Activated CD8-positive, alpha-beta T cell treated with anti-CD3 and anti-CD28 coated beads, Interleukin-2, amount 10 ng/mL, durations not matched to agents 7 days and 5 days (primary cell): ENCODE data around the gene ZMYND11. TPM values are rescaled to one million over a fixed set of nuclear protein-coding genes. Genes with fewer than 3 reads are reported as not detected.
"Not testable (repeated sequence)": the region's sequence is repeated elsewhere in the genome, so short reads cannot be mapped to it uniquely, and the experiment has no call there.

Source experiments
- ATAC-seq: fragments of 150-1000 bp; cut with Tn5 transposase; one replicate; pipeline ENCODE4 v1.10.0; 2021; ENCODE audit warnings: moderate library complexity
- CTCF ChIA-PET: fragments of 350-600 bp; sonication (Branson Sonifier 250); formaldehyde crosslinking; loops from one replicate; lab custom pipeline; 2021; ENCODE audit warnings: antibody characterized with exemption; lab: Charles Lee
- POLR2A ChIA-PET: fragments of 350-600 bp; sonication (Branson Sonifier 250); formaldehyde crosslinking; loops from one replicate; lab custom pipeline; 2021; ENCODE audit warnings: antibody characterized with exemption; lab: Charles Lee
- DNase-seq: peaks from one replicate; pipeline ENCODE4 v3.0.0-alpha.2; 2020
- H3K27ac Mint-ChIP-seq: one replicate; pipeline ENCODE4 v1.8.0; 2021; ENCODE audit warnings: mild to moderate bottlenecking, mixed read lengths
- H3K27me3 Mint-ChIP-seq: one replicate; pipeline ENCODE4 v1.8.0; 2021; ENCODE audit warnings: low read depth, mixed read lengths
- H3K36me3 Mint-ChIP-seq: one replicate; pipeline ENCODE4 v1.8.0; 2021; ENCODE audit warnings: low read depth, mixed read lengths
- H3K4me1 Mint-ChIP-seq: one replicate; pipeline ENCODE4 v1.8.0; 2021; ENCODE audit warnings: low read depth, mixed read lengths
- H3K4me3 Mint-ChIP-seq: one replicate; pipeline ENCODE4 v1.8.0; 2021; ENCODE audit warnings: mild to moderate bottlenecking, mixed read lengths
- H3K9me3 Mint-ChIP-seq: one replicate; pipeline ENCODE4 v1.8.0; 2022; ENCODE audit warnings: mixed read lengths; ENCODE audit not compliant: insufficient read depth
- total RNA-seq, 2 experiments: library from RNA; stranded (reverse); gene quantifications; one replicate each; pipeline ENCODE4 v1.2.3, GENCODE V29; 2021

Gene ZMYND11
- total RNA-seq, 2 experiments from 2014 or later = 41.3 to 42.0 TPM

GRCh38 chr10:289581-289980, 154.3 kb downstream of the ZMYND11 start:
- DNase-seq (no peak), ATAC-seq (no peak)
- Mint-ChIP-seq H3K4me1 (no peaks in the 10 kb centered on the region), H3K27me3 (no peaks in the 10 kb centered on the region), H3K9me3 (no peaks in the 10 kb centered on the region), H3K27ac (no peak overlapping the region), H3K4me3 (no peak overlapping the region), H3K36me3 (no peaks in the 10 kb centered on the region)
- CTCF ChIA-PET = no interaction called here
- POLR2A ChIA-PET = no interaction called here

DNA sequence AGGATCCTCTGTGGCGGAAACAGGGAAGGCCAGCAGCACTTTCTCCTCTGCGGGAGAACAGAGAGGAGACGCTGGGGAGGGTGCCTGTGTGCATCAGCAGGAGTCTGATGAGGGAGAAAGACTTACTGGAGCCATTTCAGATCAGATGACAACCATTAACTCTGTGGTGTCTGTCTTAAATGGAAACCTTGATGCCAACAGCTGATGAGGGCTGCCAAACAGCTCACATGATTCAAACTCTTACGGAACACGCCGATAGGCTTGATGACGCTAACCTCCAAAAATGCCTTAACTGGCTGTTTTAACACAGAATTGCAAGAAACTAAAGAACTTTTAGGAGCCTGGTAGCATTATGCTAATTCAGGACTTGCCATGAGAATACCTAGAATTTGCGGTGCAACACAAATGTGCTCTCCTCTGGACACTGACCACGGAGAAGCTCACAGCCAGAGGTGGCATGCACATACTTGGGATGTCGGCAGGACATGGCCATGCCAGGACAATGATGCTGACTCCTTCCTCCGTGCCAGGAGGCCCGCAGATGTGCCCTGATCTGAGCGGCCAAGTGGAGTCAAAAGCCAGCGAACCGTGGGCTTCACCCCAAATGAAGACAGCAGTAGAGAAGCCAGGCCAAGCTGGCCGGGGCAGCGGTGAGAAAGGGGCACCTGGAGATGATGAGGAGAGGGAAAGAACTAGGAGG, 154.9 kb downstream of the ZMYND11 start:
- Mint-ChIP-seq H3K36me3 (no peaks in the 10 kb centered on the region), H3K4me3 (no peak overlapping the region), H3K27me3 (no peaks in the 10 kb centered on the region), H3K9me3 (no peaks in the 10 kb centered on the region), H3K4me1 (no peaks in the 10 kb centered on the region), H3K27ac (no peak overlapping the region)
- ChIA-PET POLR2A (no interaction called here), CTCF (no interaction called here)
- DNase-seq = no peak
- no peak for ATAC-seq

GRCh38 chr10:293636-294035, 158.4 kb downstream of the ZMYND11 start:
- ChIA-PET CTCF (no interaction called here), POLR2A (no interaction called here)
- H3K27me3 Mint-ChIP-seq = peaks cover 2% of the 10 kb centered on the region
- H3K4me1 Mint-ChIP-seq = no peaks in the 10 kb centered on the region
- no peaks in the 10 kb centered on the region for H3K36me3 Mint-ChIP-seq
- no peaks in the 10 kb centered on the region for H3K9me3 Mint-ChIP-seq
- no peak overlapping the region for H3K4me3 Mint-ChIP-seq
- no peak overlapping the region for H3K27ac Mint-ChIP-seq
- no peak for ATAC-seq
- no peak for DNase-seq

DNA sequence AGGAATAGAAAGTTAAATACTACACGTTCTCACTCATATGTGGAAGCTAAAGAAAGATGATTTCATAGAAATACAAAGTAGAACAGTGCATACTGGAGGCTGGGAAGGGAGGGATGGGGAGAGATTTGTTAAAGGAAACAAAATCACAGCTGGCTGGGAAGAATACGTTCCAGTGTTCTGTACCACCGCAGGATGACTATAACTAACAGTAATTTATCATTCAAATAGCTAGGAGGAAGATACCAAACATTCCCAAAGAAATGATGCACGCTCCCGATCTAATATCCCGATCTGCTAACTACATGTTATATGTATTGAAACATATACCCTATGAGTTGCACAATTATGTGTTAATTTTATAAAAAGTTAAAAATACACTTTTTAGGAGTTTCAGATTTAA, 162.3 kb downstream of the ZMYND11 start:
- no peak for DNase-seq
- Mint-ChIP-seq H3K27me3 (peaks cover 2% of the 10 kb centered on the region), H3K27ac (no peak overlapping the region), H3K36me3 (no peaks in the 10 kb centered on the region), H3K4me3 (no peak overlapping the region), H3K9me3 (no peaks in the 10 kb centered on the region), H3K4me1 (no peaks in the 10 kb centered on the region)
- ATAC-seq = no peak
- ChIA-PET CTCF (no interaction called here), POLR2A (no interaction called here)

- ChIA-PET CTCF (no interaction called here), POLR2A (no interaction called here)
- ATAC-seq (no peak), DNase-seq (no peak)
- Mint-ChIP-seq H3K4me1 (no peaks in the 10 kb centered on the region), H3K9me3 (no peaks in the 10 kb centered on the region), H3K36me3 (no peaks in the 10 kb centered on the region), H3K4me3 (no peak overlapping the region), H3K27me3 (peaks cover 2% of the 10 kb centered on the region), H3K27ac (no peak overlapping the region)
These were observed 162.8 kb downstream of the ZMYND11 start for GRCh38 chr10:298033-298432.

DNA sequence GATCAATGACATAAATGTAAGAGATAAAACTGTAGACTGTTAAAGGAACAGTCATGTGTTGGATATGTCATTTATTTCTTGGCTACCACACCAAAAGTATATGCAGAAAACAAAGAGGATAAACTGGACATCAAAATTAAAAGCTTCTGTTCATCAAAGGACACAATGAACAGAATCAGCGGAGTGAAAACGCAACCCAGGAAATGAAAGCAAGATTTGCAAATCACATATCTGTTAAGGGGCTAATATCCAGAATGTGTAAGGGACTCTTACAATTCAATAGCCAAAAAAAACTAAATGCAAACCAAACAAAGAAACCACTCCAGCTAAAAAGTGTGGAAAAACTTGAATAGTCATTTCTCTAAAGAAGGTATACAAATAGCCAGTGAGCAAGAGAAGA, 164.3 kb downstream of the ZMYND11 start:
- ChIA-PET CTCF (no interaction called here), POLR2A (no interaction called here)
- H3K9me3 Mint-ChIP-seq = no peaks in the 10 kb centered on the region
- no peak for DNase-seq
- H3K4me3 Mint-ChIP-seq = no peak overlapping the region
- no peak overlapping the region for H3K27ac Mint-ChIP-seq
- no peaks in the 10 kb centered on the region for H3K36me3 Mint-ChIP-seq
- no peaks in the 10 kb centered on the region for H3K4me1 Mint-ChIP-seq
- H3K27me3 Mint-ChIP-seq = peaks cover 2% of the 10 kb centered on the region
- no peak for ATAC-seq

DNA sequence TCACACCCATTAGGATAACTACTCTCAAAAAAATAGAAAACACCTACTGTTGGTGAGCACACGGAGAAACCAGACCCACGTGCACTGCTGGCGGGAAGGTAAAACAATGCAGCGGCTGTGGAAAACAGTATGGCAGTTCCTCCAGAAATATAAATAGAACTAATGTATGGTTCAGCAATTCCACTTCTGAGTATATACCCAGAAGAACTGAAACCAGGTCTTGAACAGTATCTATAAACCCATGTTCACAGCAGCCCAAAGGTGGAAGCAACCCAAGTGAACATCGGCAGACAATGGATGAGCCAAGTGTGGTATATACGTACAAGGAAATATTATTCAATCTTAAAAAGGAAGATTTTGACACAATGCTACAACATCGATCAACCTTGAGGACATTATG, 164.7 kb downstream of the ZMYND11 start:
- Mint-ChIP-seq H3K4me1 (no peaks in the 10 kb centered on the region), H3K9me3 (no peaks in the 10 kb centered on the region), H3K4me3 (no peak overlapping the region), H3K36me3 (no peaks in the 10 kb centered on the region), H3K27ac (no peak overlapping the region), H3K27me3 (peaks cover 2% of the 10 kb centered on the region)
- DNase-seq (no peak), ATAC-seq (no peak)
- POLR2A ChIA-PET = no interaction called here
- CTCF ChIA-PET = no interaction called here

- H3K27ac Mint-ChIP-seq, H3K4me3 Mint-ChIP-seq, CTCF ChIA-PET, H3K36me3 Mint-ChIP-seq, POLR2A ChIA-PET, H3K27me3 Mint-ChIP-seq, H3K4me1 Mint-ChIP-seq, ATAC-seq, H3K9me3 Mint-ChIP-seq, DNase-seq: not testable (repeated sequence)
These were observed 165.3 kb downstream of the ZMYND11 start for GRCh38 chr10:300580-300979.

- Mint-ChIP-seq H3K9me3 (no peaks in the 10 kb centered on the region), H3K4me1 (peaks cover 4% of the 10 kb centered on the region), H3K27ac (no peak overlapping the region), H3K4me3 (no peak overlapping the region), H3K27me3 (peaks cover 1% of the 10 kb centered on the region), H3K36me3 (no peaks in the 10 kb centered on the region)
- ChIA-PET POLR2A (no interaction called here), CTCF (no interaction called here)
- ATAC-seq (no peak), DNase-seq (no peak)
These were observed 166.3 kb downstream of the ZMYND11 start for GRCh38 chr10:301536-301935.

Other genes starting within 250 kb of the ZMYND11 start
- gene TUBB8, start 86.2 kb upstream of the ZMYND11 start, total RNA-seq = not detected